K562 (cell line): Measurements from ENCODE around the gene PPFIBP2. TPM values are rescaled to one million over a fixed set of nuclear protein-coding genes. Genes with fewer than 3 reads are reported as not detected.

Source experiments
- MTA2 ChIP-seq: fragments of 450-650 bp; IDR thresholded peaks from 2 replicates; pipeline ENCODE4 v1.6.1; 2016; ENCODE audit warnings: low read depth
- MYC ChIP-seq, 2 experiments: fragments of 250-450 bp in 1 of 2; sonication (Bioruptor Pico) in 1 of 2; IDR thresholded peaks; 2 replicates each; pipeline versions ENCODE4 v1.5.1 to v1.6.1; 2012 to 2021; ENCODE audit warnings: low read depth in 2 of 2, borderline replicate concordance in 1 of 2, improper control_type of control experiment in 1 of 2, low read length in 1 of 2, mild to moderate bottlenecking in 1 of 2, moderate library complexity in 1 of 2
- TCF7 ChIP-seq: sonication (generic); IDR thresholded peaks from 2 replicates; pipeline ENCODE4 v1.6.1; 2016; ENCODE audit warnings: antibody characterized with exemption, borderline replicate concordance
- ZBED1 ChIP-seq: IDR thresholded peaks from 2 replicates; pipeline ENCODE4 v1.6.1; 2014
- ZC3H8 ChIP-seq: fragments of 450-650 bp; IDR thresholded peaks from 2 replicates; pipeline ENCODE4 v1.6.1; 2017
- ZNF140 ChIP-seq: fragments of 250-450 bp; sonication (Bioruptor Pico); IDR thresholded peaks from 2 replicates; pipeline ENCODE4 v1.8.0; 2021; ENCODE audit warnings: moderate library complexity, mild to moderate bottlenecking, inconsistent platforms
- ZNF668 ChIP-seq: fragments of 250-450 bp; sonication (Bioruptor Pico); IDR thresholded peaks from 2 replicates; pipeline ENCODE4 v1.8.0; 2022; ENCODE audit warnings: mild to moderate bottlenecking, inconsistent platforms
- polyA plus RNA-seq, 8 experiments: library from polyadenylated mRNA; depleted of rRNA in 4 of 8; stranded (reverse) in 5 of 8; unstranded in 3 of 8; fragments of >200 nt; fragmentation: Nextera tagmentation in 2 of 8; fragmentation: Illumina TruSeq in 1 of 8; extraction: Ambion mirVana in 2 of 8; extraction: Trizol in 1 of 8; gene quantifications; 2 replicates each; pipeline versions ENCODE4 v1.2.1 to v1.2.3, GENCODE V29; 2011 to 2014; ENCODE audit warnings: inconsistent platforms in 1 of 8, missing spikeins in 1 of 8
- total RNA-seq, 7 experiments: library from RNA; depleted of rRNA in 6 of 7; stranded (reverse); fragments of >200 nt in 6 of 7; fragmentation: Illumina TruSeq in 2 of 7; extraction: Trizol in 2 of 7; gene quantifications; 2 replicates each; pipeline versions ENCODE4 v1.2.1 to v1.2.3, GENCODE V29; 2011 to 2021; ENCODE audit warnings: low replicate concordance in 1 of 7
- TF ChIP-seq, protein P1 (sequence below), 3 experiments: IDR thresholded peaks in 2 of 3; conservative IDR thresholded peaks in 1 of 3; 2 replicates each; pipeline ENCODE4 v1.5.1; 2011 to 2012; ENCODE audit warnings: low read length in 3 of 3, mild to moderate bottlenecking in 3 of 3, control low read depth in 2 of 3, improper control_type of control experiment in 1 of 3, inconsistent platforms in 1 of 3, low read depth in 1 of 3, mixed read lengths in 1 of 3, moderate library complexity in 1 of 3; ENCODE audit not compliant: insufficient read depth in 2 of 3
- TF ChIP-seq, protein P2 (sequence below): fragments of 250-450 bp; sonication (Bioruptor Pico); IDR thresholded peaks from 2 replicates; pipeline ENCODE4 v1.4.0; 2020; ENCODE audit warnings: mild to moderate bottlenecking, moderate library complexity
- TF ChIP-seq, protein P3 (sequence below): fragments of 250-450 bp; sonication (Bioruptor Pico); IDR thresholded peaks from 2 replicates; pipeline ENCODE4 v1.8.0; 2021; ENCODE audit warnings: mild to moderate bottlenecking, moderate library complexity

The PPFIBP2 gene
- total and polyA plus RNA-seq, 9 of the 15 experiments (the other 6 are each of a cell fraction or from before 2014, with no cell fraction given) = 0.18 to 3.4 (median 1.2) TPM

DNA sequence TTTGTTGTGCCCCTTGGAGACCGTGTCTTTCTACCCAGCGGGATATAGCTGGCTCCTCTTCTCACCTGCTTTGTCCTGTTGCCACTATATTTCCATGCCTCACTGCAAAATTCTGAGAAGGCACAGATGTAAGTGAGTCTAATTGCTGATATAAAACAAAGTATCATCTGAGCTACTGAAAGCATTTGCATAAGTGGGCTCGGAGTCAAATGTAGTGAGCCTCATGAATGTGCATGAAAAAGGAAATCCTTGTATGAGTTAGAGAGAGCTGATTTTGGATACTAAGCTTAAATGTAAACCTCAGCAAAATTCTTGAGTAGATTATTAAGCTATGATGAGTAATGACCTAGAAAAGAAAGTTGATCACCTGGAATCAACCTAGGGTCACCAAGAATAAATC is 178.6 kb downstream of the PPFIBP2 start (continued):
- TF ChIP-seq, protein P1, sequence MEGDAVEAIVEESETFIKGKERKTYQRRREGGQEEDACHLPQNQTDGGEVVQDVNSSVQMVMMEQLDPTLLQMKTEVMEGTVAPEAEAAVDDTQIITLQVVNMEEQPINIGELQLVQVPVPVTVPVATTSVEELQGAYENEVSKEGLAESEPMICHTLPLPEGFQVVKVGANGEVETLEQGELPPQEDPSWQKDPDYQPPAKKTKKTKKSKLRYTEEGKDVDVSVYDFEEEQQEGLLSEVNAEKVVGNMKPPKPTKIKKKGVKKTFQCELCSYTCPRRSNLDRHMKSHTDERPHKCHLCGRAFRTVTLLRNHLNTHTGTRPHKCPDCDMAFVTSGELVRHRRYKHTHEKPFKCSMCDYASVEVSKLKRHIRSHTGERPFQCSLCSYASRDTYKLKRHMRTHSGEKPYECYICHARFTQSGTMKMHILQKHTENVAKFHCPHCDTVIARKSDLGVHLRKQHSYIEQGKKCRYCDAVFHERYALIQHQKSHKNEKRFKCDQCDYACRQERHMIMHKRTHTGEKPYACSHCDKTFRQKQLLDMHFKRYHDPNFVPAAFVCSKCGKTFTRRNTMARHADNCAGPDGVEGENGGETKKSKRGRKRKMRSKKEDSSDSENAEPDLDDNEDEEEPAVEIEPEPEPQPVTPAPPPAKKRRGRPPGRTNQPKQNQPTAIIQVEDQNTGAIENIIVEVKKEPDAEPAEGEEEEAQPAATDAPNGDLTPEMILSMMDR (IDR thresholded peaks at IDR 0.05 in 2 of 3, conservative IDR thresholded peaks at IDR 0.05 in 1 of 3; ENCODE audit: insufficient read depth in 2 of 3, low read depth in 1 of 3, low read length in 3 of 3) = no peak
- TF ChIP-seq, protein P2, sequence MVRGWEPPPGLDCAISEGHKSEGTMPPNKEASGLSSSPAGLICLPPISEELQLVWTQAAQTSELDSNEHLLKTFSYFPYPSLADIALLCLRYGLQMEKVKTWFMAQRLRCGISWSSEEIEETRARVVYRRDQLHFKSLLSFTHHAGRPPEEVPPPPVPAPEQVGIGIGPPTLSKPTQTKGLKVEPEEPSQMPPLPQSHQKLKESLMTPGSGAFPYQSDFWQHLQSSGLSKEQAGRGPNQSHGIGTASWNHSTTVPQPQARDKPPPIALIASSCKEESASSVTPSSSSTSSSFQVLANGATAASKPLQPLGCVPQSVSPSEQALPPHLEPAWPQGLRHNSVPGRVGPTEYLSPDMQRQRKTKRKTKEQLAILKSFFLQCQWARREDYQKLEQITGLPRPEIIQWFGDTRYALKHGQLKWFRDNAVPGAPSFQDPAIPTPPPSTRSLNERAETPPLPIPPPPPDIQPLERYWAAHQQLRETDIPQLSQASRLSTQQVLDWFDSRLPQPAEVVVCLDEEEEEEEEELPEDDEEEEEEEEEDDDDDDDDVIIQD (CRISPR knock-in tag) = no peak
- TF ChIP-seq TCF7 (no peak), MYC (IDR thresholded peaks at IDR 0.05; ENCODE audit: low read depth, low read length) (no peak), MYC (CRISPR knock-in tag; IDR thresholded peaks at IDR 0.05; ENCODE audit: borderline replicate concordance, low read depth) (no peak), ZNF668 (CRISPR knock-in tag) (no peak), ZBED1 (no peak), ZC3H8 (no peak), ZNF140 (CRISPR knock-in tag) (no peak), MTA2 (no peak)
- TF ChIP-seq, protein P3, sequence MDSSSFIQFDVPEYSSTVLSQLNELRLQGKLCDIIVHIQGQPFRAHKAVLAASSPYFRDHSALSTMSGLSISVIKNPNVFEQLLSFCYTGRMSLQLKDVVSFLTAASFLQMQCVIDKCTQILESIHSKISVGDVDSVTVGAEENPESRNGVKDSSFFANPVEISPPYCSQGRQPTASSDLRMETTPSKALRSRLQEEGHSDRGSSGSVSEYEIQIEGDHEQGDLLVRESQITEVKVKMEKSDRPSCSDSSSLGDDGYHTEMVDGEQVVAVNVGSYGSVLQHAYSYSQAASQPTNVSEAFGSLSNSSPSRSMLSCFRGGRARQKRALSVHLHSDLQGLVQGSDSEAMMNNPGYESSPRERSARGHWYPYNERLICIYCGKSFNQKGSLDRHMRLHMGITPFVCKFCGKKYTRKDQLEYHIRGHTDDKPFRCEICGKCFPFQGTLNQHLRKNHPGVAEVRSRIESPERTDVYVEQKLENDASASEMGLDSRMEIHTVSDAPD = no peak
